SK-N-SH (cell line): ENCODE results near the gene PRUNE1. TPM values are rescaled to one million over a fixed set of nuclear protein-coding genes. Genes with fewer than 3 reads are reported as not detected.

Source experiments
- CTCF ChIA-PET: fragments of 300-600, 350-600 bp; formaldehyde crosslinking; extraction: SDS; loops from one replicate; lab custom pipeline; 2021; lab: Yijun Ruan, JAX
- POLR2A ChIA-PET: fragments of 350-600 bp; sonication (Branson Sonifier 250); formaldehyde crosslinking; extraction: SDS; loops from one replicate; lab custom pipeline; 2020; ENCODE audit warnings: antibody characterized with exemption, inconsistent platforms; lab: Yijun Ruan, JAX
- DNase-seq: peaks from one replicate; pipeline ENCODE4 v3.0.0; 2012
- H2AFZ ChIP-seq: fragments of 200-600 bp; sonication (generic); 2 replicates; pipeline ENCODE4 v1.8.1; 2016; ENCODE audit warnings: antibody characterized with exemption, mild to moderate bottlenecking, low read depth
- H3F3A ChIP-seq: fragments of 200-600 bp; sonication (generic); replicated peaks from 2 replicates; pipeline ENCODE3; 2016; ENCODE audit warnings: antibody characterized with exemption, mild to moderate bottlenecking; ENCODE audit not compliant: insufficient read depth
- H3K27ac ChIP-seq, 2 experiments: fragments of 200-500 bp in 1 of 2; fragments of 200-600 bp in 1 of 2; sonication (Bioruptor generic) in 1 of 2; sonication (generic), shearing (Covaris generic) in 1 of 2; 2 replicates each; pipeline versions ENCODE4 v1.5.1 to v1.6.1; 2014 to 2016; ENCODE audit warnings: low read depth in 2 of 2, inconsistent platforms in 1 of 2, low read length in 1 of 2, mild to moderate bottlenecking in 1 of 2, mixed read lengths in 1 of 2
- H3K27me3 ChIP-seq: fragments of 200-600 bp; sonication (generic), shearing (Covaris generic); 2 replicates; pipeline ENCODE4 v1.6.1; 2016; ENCODE audit warnings: mixed run types; ENCODE audit not compliant: insufficient read depth
- H3K36me3 ChIP-seq, 2 experiments: fragments of 200-500 bp in 1 of 2; fragments of 200-600 bp in 1 of 2; sonication (Bioruptor generic) in 1 of 2; sonication (generic) in 1 of 2; replicated peaks in 1 of 2; 2 replicates each; pipeline versions ENCODE3 to v1.5.1; 2014 to 2016; ENCODE audit warnings: low read length in 1 of 2, mild to moderate bottlenecking in 1 of 2; ENCODE audit not compliant: insufficient read depth in 2 of 2, control insufficient read depth in 1 of 2
- H3K4me1 ChIP-seq, 2 experiments: fragments of 200-500 bp in 1 of 2; fragments of 200-600 bp in 1 of 2; sonication (Bioruptor generic) in 1 of 2; sonication (generic), shearing (Covaris generic) in 1 of 2; 2 replicates each; pipeline versions ENCODE4 v1.5.1 to v1.6.1; 2014 to 2016; ENCODE audit warnings: low read depth in 1 of 2, low read length in 1 of 2, mixed run types in 1 of 2; ENCODE audit not compliant: insufficient read depth in 2 of 2, control insufficient read depth in 1 of 2
- H3K4me2 ChIP-seq: fragments of 200-600 bp; sonication (generic), shearing (Covaris generic); 2 replicates; pipeline ENCODE4 v1.6.1; 2017; ENCODE audit warnings: mixed run types
- H3K4me3 ChIP-seq, 2 experiments: fragments of 200-500 bp in 1 of 2; fragments of 200-600 bp in 1 of 2; sonication (Bioruptor generic) in 1 of 2; sonication (generic), shearing (Covaris generic) in 1 of 2; 2 replicates each; pipeline versions ENCODE4 v1.5.1 to v1.8.1; 2014 to 2016; ENCODE audit warnings: low read depth in 2 of 2, inconsistent platforms in 1 of 2, low read length in 1 of 2, mild to moderate bottlenecking in 1 of 2, mixed read lengths in 1 of 2, moderate library complexity in 1 of 2
- H3K79me2 ChIP-seq: fragments of 200-600 bp; sonication (generic); 2 replicates; pipeline ENCODE4 v1.8.1; 2017; ENCODE audit warnings: mild to moderate bottlenecking; ENCODE audit not compliant: insufficient read depth
- H3K9ac ChIP-seq: fragments of 200-600 bp; sonication (generic); 2 replicates; pipeline ENCODE4 v1.6.1; 2017; ENCODE audit warnings: mixed run types
- H3K9me2 ChIP-seq: fragments of 200-600 bp; sonication (generic); 2 replicates; pipeline ENCODE4 v1.6.1; 2017; ENCODE audit warnings: mixed run types
- H3K9me3 ChIP-seq: fragments of 200-600 bp; sonication (generic); 2 replicates; pipeline ENCODE4 v1.6.1; 2017; ENCODE audit warnings: mixed run types, mild to moderate bottlenecking, moderate library complexity
- H4K20me1 ChIP-seq: fragments of 200-600 bp; sonication (generic); 2 replicates; pipeline ENCODE4 v1.6.1; 2017; ENCODE audit warnings: mild to moderate bottlenecking, mixed run types; ENCODE audit not compliant: insufficient read depth
- CHD2 ChIP-seq: fragments of 150-350 bp; IDR thresholded peaks from 2 replicates; pipeline ENCODE4 v1.6.1; 2018; ENCODE audit warnings: low read length; ENCODE audit not compliant: partially characterized antibody
- FOXM1 ChIP-seq: IDR thresholded peaks from 2 replicates; pipeline ENCODE4 v1.4.0; 2012; ENCODE audit warnings: low read depth, mild to moderate bottlenecking
- JUND ChIP-seq: IDR thresholded peaks from 2 replicates; pipeline ENCODE4 v1.4.0; 2012
- MAX ChIP-seq: IDR thresholded peaks from 2 replicates; pipeline ENCODE4 v1.4.0; 2012; ENCODE audit warnings: low read depth
- NFIC ChIP-seq: IDR thresholded peaks from 2 replicates; pipeline ENCODE4 v1.4.0; 2012; ENCODE audit warnings: borderline replicate concordance
- RXRA ChIP-seq: IDR thresholded peaks from 2 replicates; pipeline ENCODE4 v1.4.0; 2012; ENCODE audit warnings: low read depth, mild to moderate bottlenecking, borderline replicate concordance
- TCF12 ChIP-seq: IDR thresholded peaks from 2 replicates; pipeline ENCODE4 v1.4.0; 2012
- YY1 ChIP-seq: IDR thresholded peaks from 2 replicates; pipeline ENCODE4 v1.4.0; 2012; ENCODE audit warnings: low read depth, mild to moderate bottlenecking
- WGBS: methylation state at CpG from one replicate; pipeline ENCODE4 v1.1.6; 2017; ENCODE audit warnings: low lambda C conversion rate; 5-methylcytosine and 5-hydroxymethylcytosine counted together
- polyA plus RNA-seq, 3 experiments: library from polyadenylated mRNA; depleted of rRNA; stranded (reverse); fragments of >200 nt; gene quantifications; 2 replicates each; pipeline ENCODE4 v1.2.3, GENCODE V29; 2012
- TF ChIP-seq, protein P1 (sequence below): IDR thresholded peaks from 2 replicates; pipeline ENCODE4; 2012
- TF ChIP-seq, protein P2 (sequence below): fragments of 200-600 bp; sonication (generic); IDR thresholded peaks from 2 replicates; pipeline ENCODE4 v1.6.1; 2017; ENCODE audit warnings: antibody characterized with exemption, mild to moderate bottlenecking, moderate library complexity

PRUNE1 gene
- polyA plus RNA-seq, 1 of the 3 experiments (the other 2 are of a cell fraction) = 7.3 TPM

DNA sequence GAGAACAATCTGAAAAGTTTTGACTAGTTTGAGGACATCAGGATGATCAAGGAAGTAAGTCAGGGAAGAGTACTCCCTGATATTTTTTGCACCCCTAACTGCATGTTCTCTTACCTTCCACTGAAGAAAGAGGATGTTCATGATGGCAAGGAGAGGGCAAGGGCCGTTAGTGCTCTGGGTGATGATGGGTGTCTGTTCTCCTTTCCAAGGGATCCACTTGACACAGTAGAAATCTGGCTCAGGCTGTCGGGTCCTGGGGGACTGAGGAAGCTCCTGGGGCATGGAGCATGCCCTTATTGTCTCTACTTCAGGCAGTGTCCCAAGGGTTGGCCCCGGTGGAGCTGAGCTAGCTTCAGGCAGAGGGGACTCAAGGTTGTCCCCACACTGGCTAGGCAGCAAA is 6.2 kb upstream of the PRUNE1 start:
- ChIA-PET POLR2A (no interaction called here), CTCF (interaction anchor here (1.3 to 15.9 kb wide), 2 partner anchors 22 to 98 kb away, joined by 4 to 371 read pairs; partner anchors contain the start of genes ANXA9 and CERS2)
- no peaks in the 10 kb centered on the region for H3K9me3 ChIP-seq
- no peak overlapping the region for H3K4me3 ChIP-seq
- no peak overlapping the region for H3K27ac ChIP-seq
- WGBS = 90% methylated on average over 3 of the region's 3 CpGs
- H3K4me1 ChIP-seq = peaks cover 0 to 17% of the 10 kb centered on the region in 2 experiments; a peak in 2 of 4 replicates
- H2AFZ ChIP-seq = no peak overlapping the region
- H3K4me2 ChIP-seq = no peak overlapping the region
- peaks cover 0 to 11% of the 10 kb centered on the region in 2 experiments for H3K36me3 ChIP-seq
- H3F3A ChIP-seq = peaks cover 6% of the 10 kb centered on the region
- no peaks in the 10 kb centered on the region for H3K9me2 ChIP-seq
- no peak for DNase-seq
- H3K79me2 ChIP-seq = 0 out of 2 replicates have a peak, but pooled peaks cover 9% of the 10 kb centered on the region
- H3K27me3 ChIP-seq = no peaks in the 10 kb centered on the region
- no peaks in the 10 kb centered on the region for H4K20me1 ChIP-seq
- H3K9ac ChIP-seq = no peak overlapping the region
- no peak for TF ChIP-seq FOXM1
- TF ChIP-seq, protein P1, sequence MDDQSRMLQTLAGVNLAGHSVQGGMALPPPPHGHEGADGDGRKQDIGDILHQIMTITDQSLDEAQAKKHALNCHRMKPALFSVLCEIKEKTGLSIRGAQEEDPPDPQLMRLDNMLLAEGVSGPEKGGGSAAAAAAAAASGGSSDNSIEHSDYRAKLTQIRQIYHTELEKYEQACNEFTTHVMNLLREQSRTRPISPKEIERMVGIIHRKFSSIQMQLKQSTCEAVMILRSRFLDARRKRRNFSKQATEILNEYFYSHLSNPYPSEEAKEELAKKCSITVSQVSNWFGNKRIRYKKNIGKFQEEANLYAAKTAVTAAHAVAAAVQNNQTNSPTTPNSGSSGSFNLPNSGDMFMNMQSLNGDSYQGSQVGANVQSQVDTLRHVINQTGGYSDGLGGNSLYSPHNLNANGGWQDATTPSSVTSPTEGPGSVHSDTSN = no peak

DNA sequence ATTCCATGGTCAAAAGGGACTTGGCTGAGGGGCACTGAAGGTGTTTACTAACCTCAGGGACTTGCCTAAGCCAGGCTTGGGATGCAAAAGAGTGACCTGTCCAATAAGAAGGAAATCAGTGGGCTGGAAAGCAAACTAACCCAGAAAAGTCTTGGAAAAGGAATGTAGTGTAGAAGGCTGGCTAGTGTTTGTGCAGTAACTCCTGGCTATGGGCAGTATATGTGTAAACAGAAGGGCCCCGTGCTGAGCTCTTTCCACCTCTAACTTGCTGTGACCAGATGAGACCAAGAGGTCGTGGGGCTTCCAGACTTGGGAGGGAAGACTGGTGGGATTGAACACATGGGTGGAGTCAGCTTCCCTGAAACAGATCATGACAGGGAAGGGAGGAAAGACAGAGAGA is 5.6 kb upstream of the PRUNE1 start:
- POLR2A ChIA-PET = no interaction called here
- no peak for DNase-seq
- H3K27ac ChIP-seq = no peak overlapping the region
- 0 out of 2 replicates have a peak, but pooled peaks cover 9% of the 10 kb centered on the region for H3K79me2 ChIP-seq
- H3K4me2 ChIP-seq = no peak overlapping the region
- peaks cover 0 to 11% of the 10 kb centered on the region in 2 experiments for H3K36me3 ChIP-seq
- TF ChIP-seq CHD2 (no peak), JUND (no peak), TCF12 (no peak), FOXM1 (no peak), NFIC (no peak), YY1 (no peak), MAX (no peak), RXRA (no peak)
- TF ChIP-seq, protein P2, sequence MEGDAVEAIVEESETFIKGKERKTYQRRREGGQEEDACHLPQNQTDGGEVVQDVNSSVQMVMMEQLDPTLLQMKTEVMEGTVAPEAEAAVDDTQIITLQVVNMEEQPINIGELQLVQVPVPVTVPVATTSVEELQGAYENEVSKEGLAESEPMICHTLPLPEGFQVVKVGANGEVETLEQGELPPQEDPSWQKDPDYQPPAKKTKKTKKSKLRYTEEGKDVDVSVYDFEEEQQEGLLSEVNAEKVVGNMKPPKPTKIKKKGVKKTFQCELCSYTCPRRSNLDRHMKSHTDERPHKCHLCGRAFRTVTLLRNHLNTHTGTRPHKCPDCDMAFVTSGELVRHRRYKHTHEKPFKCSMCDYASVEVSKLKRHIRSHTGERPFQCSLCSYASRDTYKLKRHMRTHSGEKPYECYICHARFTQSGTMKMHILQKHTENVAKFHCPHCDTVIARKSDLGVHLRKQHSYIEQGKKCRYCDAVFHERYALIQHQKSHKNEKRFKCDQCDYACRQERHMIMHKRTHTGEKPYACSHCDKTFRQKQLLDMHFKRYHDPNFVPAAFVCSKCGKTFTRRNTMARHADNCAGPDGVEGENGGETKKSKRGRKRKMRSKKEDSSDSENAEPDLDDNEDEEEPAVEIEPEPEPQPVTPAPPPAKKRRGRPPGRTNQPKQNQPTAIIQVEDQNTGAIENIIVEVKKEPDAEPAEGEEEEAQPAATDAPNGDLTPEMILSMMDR = no peak
- TF ChIP-seq, protein P1 = no peak
- TF ChIP-seq, all 33 proteins: peak for 0
- Histone ChIP-seq H3K27me3 (no peaks in the 10 kb centered on the region), H3K4me1 (peaks cover 0 to 22% of the 10 kb centered on the region in 2 experiments; a peak in 2 of 4 replicates), H3F3A (peaks cover 12% of the 10 kb centered on the region), H3K9me2 (no peaks in the 10 kb centered on the region), H3K4me3 (no peak overlapping the region), H4K20me1 (no peaks in the 10 kb centered on the region), H3K9ac (no peak overlapping the region), H2AFZ (no peak overlapping the region), H3K9me3 (no peaks in the 10 kb centered on the region)
- CTCF ChIA-PET = interaction anchor here (5.3 to 15.9 kb wide), 2 partner anchors 7 to 22 kb away, joined by 79 to 371 read pairs; partner anchors contain the start of genes ANXA9 and CERS2
- 65% methylated on average over 2 of the region's 2 CpGs for WGBS
